Embryonic facial prominence (tissue), 1 donor: ENCODE data around the gene SMIM22.

Experiments
- DNase-seq: peaks from one replicate; pipeline ENCODE4 v3.0.0-alpha.2; 2016; ENCODE audit errors: extremely low spot score

SMIM22 gene

DNA sequence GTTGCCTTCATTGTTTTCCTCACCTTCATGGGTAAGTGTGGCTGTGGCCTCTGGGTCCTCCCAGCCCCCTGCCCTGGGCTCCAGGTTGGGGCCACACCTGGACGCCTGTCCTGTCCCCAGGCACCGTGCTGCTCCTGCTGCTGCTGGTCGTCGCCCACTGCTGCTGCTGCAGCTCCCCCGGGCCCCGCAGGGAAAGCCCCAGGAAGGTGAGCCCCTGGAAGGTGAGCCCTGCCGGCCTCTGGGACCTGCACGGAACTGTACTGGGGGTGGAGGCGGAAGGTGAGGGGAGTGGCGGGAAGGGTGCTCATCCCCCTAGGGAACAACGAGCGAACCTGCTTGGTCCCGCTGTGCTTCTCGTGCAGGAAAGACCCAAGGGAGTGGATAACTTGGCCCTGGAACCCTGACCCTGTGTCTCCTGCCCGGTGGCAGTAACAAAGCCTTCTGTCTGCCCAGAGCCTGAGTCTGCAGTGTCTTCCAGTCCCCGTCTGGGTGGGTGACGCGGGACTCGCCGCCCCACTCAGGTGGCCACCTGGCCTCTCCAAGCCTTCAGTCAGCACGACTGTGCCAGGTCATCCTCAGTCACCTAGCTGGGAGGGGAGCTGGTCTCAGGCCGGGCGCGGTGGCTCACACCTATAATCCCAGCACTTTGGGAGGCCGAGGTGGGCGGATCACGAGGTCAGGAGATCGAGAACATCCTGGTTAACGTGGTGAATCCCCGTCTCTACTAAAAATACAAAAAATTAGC, 831 bp downstream of the SMIM22 start:
- DNase-seq: no peak

DNA sequence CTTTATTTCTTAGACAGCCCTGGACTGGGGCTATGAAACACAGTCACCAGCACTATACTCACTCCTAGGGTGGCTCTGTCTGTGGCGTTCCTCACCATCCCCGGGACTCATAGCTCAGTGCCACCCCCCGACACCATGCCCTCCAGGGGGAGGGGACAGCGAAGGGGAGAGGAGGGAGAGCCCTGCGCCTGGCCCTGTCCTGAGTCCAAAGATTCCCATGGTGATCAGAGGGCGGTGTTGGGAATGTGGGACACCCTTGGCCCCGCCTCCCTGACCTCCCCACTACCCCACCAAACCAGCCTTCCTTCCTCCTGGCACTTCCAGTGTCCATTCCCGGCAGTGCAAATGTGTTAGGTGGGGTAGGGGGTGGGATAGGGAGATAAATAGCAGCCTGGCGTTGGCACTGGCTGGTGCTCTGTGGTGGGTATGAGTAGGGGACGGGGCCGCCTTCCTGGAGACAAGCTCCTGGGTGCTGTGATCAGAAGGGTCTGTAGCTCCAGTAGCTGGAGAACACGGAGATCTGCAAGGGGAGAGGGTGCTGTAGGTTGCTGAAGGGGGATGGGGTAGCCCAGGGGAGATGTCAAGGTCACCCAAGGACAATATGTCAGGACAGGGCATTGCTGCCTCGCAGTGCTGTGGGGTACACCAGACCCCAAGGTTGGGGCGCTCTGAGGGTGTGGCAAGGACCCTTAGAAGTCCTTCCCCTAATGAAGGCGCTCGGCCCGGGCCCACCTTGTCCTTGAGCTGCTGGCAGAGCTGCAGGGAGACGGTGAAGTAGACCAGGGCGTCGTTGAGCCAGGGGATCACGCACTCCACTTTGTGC, 2.0 kb downstream of the SMIM22 start:
- no peak for DNase-seq

- no peak for DNase-seq
Measured at GRCh38 chr16:4797805-4798252, 2.7 kb downstream of the SMIM22 start.

GRCh38 chr16:4798456-4798855, 3.3 kb downstream of the SMIM22 start:
- no peak for DNase-seq

- no peak for DNase-seq
Measured at GRCh38 chr16:4799171-4799855, 4.1 kb downstream of the SMIM22 start.

DNA sequence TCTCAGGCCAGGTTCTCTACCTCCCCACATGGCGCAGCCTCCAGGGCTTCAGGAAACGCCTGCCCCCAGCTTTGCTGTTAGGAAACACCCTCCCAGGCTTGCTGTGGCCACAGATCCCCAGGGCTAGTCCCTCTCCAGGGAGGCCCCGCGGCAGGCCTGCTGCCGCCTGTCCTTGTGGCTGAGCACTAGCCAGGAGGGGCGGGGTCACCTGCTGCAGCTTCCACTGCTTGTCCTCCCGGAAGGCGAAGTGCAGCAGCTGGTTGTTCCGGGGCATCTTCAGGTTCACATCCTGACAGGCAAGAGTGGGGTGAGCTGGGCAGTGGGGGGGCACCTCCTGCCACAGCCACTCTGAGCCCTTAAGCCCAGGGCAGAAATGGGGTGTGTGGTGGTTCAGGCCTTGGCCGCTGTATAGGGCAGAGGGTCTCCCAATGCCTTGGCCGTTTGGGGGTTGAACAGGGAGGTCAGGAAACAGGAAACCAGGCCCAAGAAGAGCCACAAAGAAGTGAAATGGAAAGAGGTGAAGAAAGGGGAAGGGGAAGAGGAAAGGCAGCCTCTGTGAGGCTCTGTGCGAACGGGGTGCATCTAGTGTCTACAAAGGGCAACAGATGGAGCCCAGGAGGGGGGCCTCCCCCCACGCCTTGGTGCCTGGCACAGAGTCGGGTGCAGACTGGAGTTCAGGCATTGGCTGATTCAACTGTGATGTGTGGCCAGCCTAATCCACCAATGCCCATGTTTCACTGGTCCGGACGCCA, 5.3 kb downstream of the SMIM22 start:
- DNase-seq: no peak

DNA sequence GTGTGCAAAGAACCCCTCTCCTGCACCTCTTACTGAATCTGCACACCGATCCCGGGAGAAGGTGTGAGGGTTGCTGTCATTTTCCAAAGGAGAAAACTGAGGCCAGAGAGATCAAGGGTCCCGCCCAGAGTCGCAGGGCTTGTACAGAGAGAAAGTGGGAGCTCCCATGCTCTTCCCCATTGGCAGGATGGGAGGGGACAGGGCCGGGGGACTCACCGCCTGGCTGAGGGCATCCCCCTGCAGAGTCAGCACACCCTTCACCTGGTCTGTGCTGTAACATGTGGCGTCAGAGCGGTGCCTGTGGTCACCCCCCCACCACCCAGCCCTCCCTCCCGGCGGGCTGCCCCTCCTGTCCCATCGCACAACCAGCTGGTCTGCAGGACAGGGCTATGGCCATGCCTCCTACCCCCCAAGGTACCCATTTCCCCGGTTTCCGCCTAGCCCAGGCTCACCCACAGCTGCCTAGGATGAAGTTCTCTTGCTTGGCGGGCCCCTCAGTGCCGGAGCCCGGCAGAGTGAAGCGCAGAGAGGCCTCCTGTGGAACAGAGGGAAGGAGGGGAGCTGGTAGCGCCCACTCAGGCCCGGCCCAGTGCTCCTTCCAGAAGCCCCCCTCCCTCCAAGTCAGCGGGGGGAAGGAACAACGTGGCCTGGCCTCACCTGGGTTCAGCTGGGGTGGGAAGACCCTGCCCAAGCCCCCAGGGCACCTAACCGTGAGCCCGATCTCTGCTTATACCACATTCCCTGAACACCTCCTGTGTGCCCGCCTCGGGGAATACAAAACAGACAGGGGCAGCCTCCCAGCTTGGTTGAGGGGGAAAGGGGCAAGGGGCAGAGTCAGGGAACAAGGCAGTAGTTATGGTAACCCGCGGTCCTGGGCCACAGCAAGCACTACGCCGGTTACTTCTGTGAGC, 6.1 kb downstream of the SMIM22 start:
- no peak for DNase-seq

GRCh38 chr16:4801962-4802658, 6.9 kb downstream of the SMIM22 start, which contains the start of gene ROGDI:
ROGDI (minus strand) TSS chr16:4802633; CDS start chr16:4802571, 62 bp downstream.
- DNase-seq: no peak

GRCh38 chr16:4802659-4803287, 7.6 kb downstream of the SMIM22 start:
- peak; percentile 84 for DNase-seq

DNA sequence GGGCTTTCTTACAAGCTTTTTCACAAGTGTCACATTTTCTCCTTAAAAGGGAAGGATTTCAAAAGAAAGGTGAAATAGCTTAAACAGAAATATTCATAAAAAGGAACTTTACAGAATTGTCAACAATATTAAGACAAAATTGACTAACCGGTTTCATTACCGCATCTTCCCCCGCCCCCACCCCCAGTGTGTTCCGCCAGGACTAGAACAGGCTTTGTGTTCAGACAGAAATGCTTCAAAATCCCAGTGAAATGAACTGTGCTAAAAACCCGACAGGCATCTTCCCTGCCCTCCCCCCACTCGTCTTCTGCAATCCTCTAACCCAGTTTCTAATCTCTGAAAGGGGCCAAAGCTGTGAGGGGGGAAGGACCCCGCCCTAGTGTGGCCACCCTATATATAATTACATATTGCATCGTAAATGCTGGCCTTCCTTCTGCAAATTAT, 8.3 kb downstream of the SMIM22 start:
- DNase-seq: no peak

GRCh38 chr16:4803898-4804762, 9.0 kb downstream of the SMIM22 start:
- no peak for DNase-seq

GRCh38 chr16:4805231-4805630, 10.1 kb downstream of the SMIM22 start:
- DNase-seq: no peak

DNA sequence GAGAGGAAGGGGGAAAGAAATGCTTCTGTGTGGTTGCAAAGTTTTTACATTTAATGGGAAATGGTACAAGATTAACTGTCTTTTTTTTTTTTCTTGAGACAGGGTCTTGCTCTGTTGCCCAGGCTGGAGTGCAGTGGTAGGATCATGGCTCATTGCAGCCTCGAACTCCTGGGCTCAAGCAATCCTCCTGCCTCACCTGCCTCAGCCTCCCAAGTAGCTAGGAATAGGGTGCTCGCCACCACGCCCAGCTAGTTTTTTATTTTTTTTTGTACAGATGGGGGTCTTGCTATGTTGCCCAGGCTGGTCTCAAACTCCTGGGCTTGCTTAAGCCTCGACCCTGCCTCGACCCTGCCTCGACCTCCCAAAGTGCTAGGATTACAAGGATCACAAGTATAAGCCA, 11.1 kb downstream of the SMIM22 start:
- no peak for DNase-seq

GRCh38 chr16:4811242-4811641, 16.1 kb downstream of the SMIM22 start:
- DNase-seq: no peak

DNA sequence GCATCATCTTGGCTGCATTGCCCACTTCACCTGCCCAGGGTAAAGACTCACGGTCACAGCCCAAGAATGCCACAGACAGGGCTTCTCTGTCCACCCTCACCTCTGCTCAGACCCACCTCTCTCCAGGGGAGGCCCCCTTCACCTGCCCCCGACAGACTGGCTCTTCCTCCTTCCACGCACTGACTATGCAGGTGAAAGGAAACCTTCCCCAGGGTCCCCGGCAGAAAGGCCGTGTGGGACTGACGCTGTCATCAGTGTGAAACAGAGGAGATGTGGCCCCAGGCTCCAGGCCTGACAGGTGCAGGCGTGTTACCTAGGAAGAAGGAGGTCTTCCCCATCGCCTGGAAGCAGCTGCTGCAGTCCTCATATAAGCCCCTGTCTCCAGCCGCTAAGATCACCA, 16.6 kb downstream of the SMIM22 start:
- no peak for DNase-seq

DNA sequence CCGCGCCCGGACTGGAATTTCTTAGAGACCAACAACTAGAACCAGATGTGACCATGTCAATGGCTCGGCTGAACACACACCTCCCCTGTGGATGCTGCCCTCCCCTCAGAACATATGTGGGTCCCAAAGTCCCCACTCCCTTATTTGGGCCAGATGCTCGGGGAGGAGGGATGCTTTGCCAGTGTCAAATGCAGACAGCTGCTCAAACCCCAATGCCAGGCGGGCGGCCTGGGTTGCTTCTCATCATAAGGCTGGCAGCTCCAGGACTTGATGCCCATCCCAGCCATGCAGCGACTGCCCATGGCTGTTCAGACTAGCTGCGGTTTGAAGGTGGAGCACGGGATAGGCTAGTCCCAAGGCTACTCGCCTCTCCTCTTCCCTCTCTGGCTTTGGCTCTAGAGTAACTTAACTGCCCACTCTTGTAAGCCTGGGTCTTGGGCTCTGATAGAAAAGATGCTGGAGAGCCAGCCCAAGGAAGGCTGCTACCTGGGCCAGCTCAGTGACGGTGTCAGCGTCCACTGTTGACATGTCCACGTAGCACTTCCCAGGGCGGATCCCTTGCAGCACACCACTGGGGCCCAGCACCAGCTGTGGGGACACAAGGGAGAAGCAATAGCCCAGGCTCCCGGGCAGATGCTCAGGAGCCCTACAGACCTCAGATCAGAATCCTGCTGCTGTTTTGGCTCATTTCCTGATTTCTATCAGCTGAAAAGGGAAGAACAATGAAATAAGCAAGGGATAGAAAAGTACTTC, 18.3 kb downstream of the SMIM22 start:
- no peak for DNase-seq

GRCh38 chr16:4814046-4814445, 18.9 kb downstream of the SMIM22 start:
- DNase-seq: no peak
